Kidney epithelial cell (primary cell): ENCODE results near the gene FSTL4. TPM values are rescaled to one million over a fixed set of nuclear protein-coding genes. Genes with fewer than 3 reads are reported as not detected.

ENCODE experiments used
- DNase-seq: peaks from one replicate; pipeline ENCODE4 v3.0.0-alpha.2; 2010; ENCODE audit warnings: low read depth
- H3K27me3 ChIP-seq: 2 replicates; pipeline ENCODE4 v1.6.0; 2011; ENCODE audit warnings: low read length; ENCODE audit not compliant: control insufficient read depth, insufficient read depth
- H3K36me3 ChIP-seq: 2 replicates; pipeline ENCODE4 v1.5.1; 2011; ENCODE audit warnings: low read length; ENCODE audit not compliant: control insufficient read depth, insufficient read depth
- H3K4me3 ChIP-seq: 2 replicates; pipeline ENCODE4 v1.5.1; 2011; ENCODE audit warnings: low read depth, mild to moderate bottlenecking, control low read depth, low read length
- CTCF ChIP-seq: IDR thresholded peaks from 2 replicates; pipeline ENCODE4 v1.5.1; 2011; ENCODE audit warnings: mild to moderate bottlenecking, moderate library complexity, low read length, control low read depth, inconsistent platforms; ENCODE audit not compliant: insufficient read depth, poor library complexity, severe bottlenecking
- total RNA-seq: library from RNA; depleted of rRNA; stranded (reverse); fragments of >200 nt; gene quantifications from 2 replicates; pipeline ENCODE4 v1.2.3, GENCODE V29; 2015

FSTL4 gene
- total RNA-seq, 1 donor from 2014 or later, result not detected

DNA sequence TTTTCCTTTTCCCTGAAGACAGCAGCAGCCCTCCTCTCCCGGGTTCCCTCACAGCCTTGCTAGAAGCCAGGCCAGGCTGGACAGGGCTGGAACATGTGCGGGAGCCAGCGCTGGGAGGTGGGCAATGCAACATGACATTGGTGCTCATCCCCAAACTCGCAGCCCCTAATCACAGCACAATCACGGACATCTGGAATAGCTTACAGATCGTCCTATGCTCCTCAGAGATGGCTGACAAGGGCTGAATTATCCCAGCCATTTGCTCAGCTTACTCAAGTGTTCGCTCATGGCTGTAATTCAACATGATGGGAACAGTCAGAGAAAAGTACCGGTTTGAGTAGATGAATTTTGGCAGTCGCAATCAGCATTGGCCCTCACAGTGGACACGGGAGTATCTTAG is 49.8 kb downstream of the FSTL4 start:
- H3K36me3 ChIP-seq, result no peaks in the 10 kb centered on the region
- no peak for TF ChIP-seq CTCF
- DNase-seq, result no peak
- H3K4me3 ChIP-seq, result no peak overlapping the region
- H3K27me3 ChIP-seq, result no peaks in the 10 kb centered on the region

DNA sequence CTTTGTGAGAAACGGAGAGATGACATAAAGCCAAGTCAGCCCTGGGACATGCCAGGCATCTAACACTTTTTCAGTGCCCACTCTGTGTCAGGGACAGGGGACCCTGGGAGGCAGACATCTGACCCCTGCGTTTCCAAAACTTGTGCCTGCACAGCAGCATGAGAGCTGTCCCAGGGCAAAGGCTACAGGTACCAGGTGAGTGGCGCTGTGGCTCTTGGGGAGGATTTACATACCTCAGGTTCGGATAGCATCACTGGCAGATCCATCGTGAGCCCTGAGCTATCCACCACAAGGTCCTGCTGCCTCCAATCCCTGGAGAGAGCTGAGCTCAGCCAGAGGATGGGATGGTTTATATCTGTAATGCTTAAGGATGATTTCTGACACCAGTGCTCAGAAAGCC is 52.4 kb downstream of the FSTL4 start:
- DNase-seq, result no peak
- no peak for TF ChIP-seq CTCF
- H3K36me3 ChIP-seq, result no peaks in the 10 kb centered on the region
- H3K27me3 ChIP-seq, result peaks cover 3% of the 10 kb centered on the region
- H3K4me3 ChIP-seq, result no peak overlapping the region

DNA sequence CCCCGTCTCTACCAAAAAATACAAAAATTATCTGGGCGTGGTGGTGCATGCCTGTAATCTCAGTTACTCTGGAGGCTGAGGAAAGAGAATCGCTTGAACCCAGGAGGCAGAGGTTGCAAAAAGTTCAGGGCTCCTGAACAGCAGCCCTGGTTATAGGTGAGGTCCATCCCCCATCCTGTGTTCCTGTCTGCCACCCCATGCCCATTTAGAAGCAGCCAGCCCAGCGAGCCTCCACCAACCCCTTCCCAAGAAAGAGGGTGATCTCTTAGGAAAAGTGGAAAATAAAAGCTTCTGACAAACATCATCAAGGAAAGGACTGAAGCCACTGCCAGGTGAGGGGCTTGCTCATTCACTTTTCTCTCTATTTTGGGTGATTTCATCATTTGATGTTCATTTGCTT is 55.8 kb downstream of the FSTL4 start:
- Histone ChIP-seq H3K4me3 (no peak overlapping the region), H3K27me3 (peaks cover 8% of the 10 kb centered on the region), H3K36me3 (no peaks in the 10 kb centered on the region)
- no peak for DNase-seq
- no peak for TF ChIP-seq CTCF

GRCh38 chr5:133554279-133554678 is 58.1 kb downstream of the FSTL4 start:
- H3K4me3 ChIP-seq, result no peak overlapping the region
- no peak for DNase-seq
- H3K27me3 ChIP-seq, result peaks cover 8% of the 10 kb centered on the region
- no peak for TF ChIP-seq CTCF
- H3K36me3 ChIP-seq, result no peaks in the 10 kb centered on the region

GRCh38 chr5:133552925-133553525 is 59.3 kb downstream of the FSTL4 start:
- no peak for DNase-seq
- TF ChIP-seq CTCF, result peak; percentile 80
- Histone ChIP-seq H3K36me3 (no peaks in the 10 kb centered on the region), H3K27me3 (peaks cover 8% of the 10 kb centered on the region), H3K4me3 (no peak overlapping the region)

DNA sequence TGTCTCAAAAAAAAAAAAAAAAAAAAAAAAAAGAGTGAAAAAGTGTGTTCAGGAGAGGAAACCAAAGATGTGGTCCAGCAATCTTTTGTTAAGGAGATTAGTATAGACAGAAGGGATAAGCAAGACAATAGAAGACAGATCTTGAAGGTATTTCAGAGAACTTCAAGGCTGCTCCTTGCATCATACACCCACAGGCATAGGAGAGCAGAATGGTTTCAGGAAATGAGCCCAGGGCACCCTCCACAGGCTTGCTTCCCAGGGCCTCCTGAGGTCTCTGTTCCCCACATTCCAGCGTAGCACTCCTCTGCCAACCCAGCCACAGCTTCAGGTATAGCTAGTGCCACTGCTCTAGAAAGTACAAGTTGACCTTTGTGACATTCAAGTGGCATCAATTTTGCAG is 65.8 kb downstream of the FSTL4 start:
- DNase-seq, result no peak
- no peak for TF ChIP-seq CTCF
- no peaks in the 10 kb centered on the region for H3K27me3 ChIP-seq
- no peak overlapping the region for H3K4me3 ChIP-seq
- H3K36me3 ChIP-seq, result no peaks in the 10 kb centered on the region
